HepG2 (cell line): Measurements from ENCODE around the gene MYLK. TPM values are rescaled to one million over a fixed set of nuclear protein-coding genes. Genes with fewer than 3 reads are reported as not detected.

Experiments
- CSRNP2 ChIP-seq: sonication (generic); formaldehyde crosslinking; conservative IDR thresholded peaks from 2 replicates; pipeline ENCODE4 v1.8.0; 2022; ENCODE audit warnings: low read depth, missing genetic modification reagents
- EED ChIP-seq: sonication (generic); formaldehyde crosslinking; IDR thresholded peaks from 2 replicates; pipeline ENCODE4 v1.5.0; 2020; ENCODE audit warnings: mild to moderate bottlenecking, missing genetic modification reagents
- HDAC6 ChIP-seq: fragments of 200-600 bp; sonication (generic); IDR thresholded peaks from 2 replicates; pipeline ENCODE4 v1.7.0; 2017; ENCODE audit warnings: mild to moderate bottlenecking, antibody characterized with exemption, low read length, low read depth
- KDM5B ChIP-seq: sonication (generic); formaldehyde crosslinking; IDR thresholded peaks from 2 replicates; pipeline ENCODE4 v1.4.0; 2020; ENCODE audit warnings: missing genetic modification reagents, mild to moderate bottlenecking, borderline replicate concordance
- NR2C2 ChIP-seq: sonication (generic); formaldehyde crosslinking; IDR thresholded peaks from 2 replicates; pipeline ENCODE4 v1.4.0; 2020; ENCODE audit warnings: missing genetic modification reagents, mild to moderate bottlenecking, moderate library complexity, borderline replicate concordance
- SIX4 ChIP-seq: sonication (generic); formaldehyde crosslinking; IDR thresholded peaks from 2 replicates; pipeline ENCODE4 v1.4.0; 2020; ENCODE audit warnings: missing genetic modification reagents
- TCF7L2 ChIP-seq: IDR thresholded peaks from 2 replicates; pipeline ENCODE4 v1.6.1; 2011; ENCODE audit warnings: mild to moderate bottlenecking, low read depth, low read length, moderate library complexity
- ZBTB40 ChIP-seq, 2 experiments: fragments of 450-650 bp in 1 of 2; sonication (generic) in 1 of 2; formaldehyde crosslinking in 1 of 2; IDR thresholded peaks; 2 replicates each; pipeline versions ENCODE4 v1.6.1 to v1.8.0; 2016 to 2022; ENCODE audit warnings: antibody characterized with exemption in 1 of 2, mild to moderate bottlenecking in 1 of 2, missing genetic modification reagents in 1 of 2
- ZNF143 ChIP-seq: sonication (generic); formaldehyde crosslinking; IDR thresholded peaks from 2 replicates; pipeline ENCODE4 v1.4.0; 2020; ENCODE audit warnings: missing genetic modification reagents
- ZNF44 ChIP-seq: sonication (generic); formaldehyde crosslinking; IDR thresholded peaks from 2 replicates; pipeline ENCODE4 v1.5.1; 2020; ENCODE audit warnings: mild to moderate bottlenecking, missing genetic modification reagents
- ZNF501 ChIP-seq: sonication (generic); formaldehyde crosslinking; IDR thresholded peaks from 2 replicates; pipeline ENCODE4 v1.5.1; 2020; ENCODE audit warnings: mild to moderate bottlenecking, moderate library complexity, missing genetic modification reagents
- ZNF580 ChIP-seq: IDR thresholded peaks from 2 replicates; pipeline ENCODE4 v1.6.1; 2016; ENCODE audit warnings: low read depth, borderline replicate concordance
- ZNF619 ChIP-seq: sonication (generic); formaldehyde crosslinking; IDR thresholded peaks from 2 replicates; pipeline ENCODE4 v1.4.0; 2020; ENCODE audit warnings: mild to moderate bottlenecking, missing genetic modification reagents
- ZSCAN29 ChIP-seq: sonication (generic); formaldehyde crosslinking; conservative IDR thresholded peaks from 2 replicates; pipeline ENCODE4 v1.4.0; 2020; ENCODE audit warnings: mild to moderate bottlenecking, missing genetic modification reagents
- polyA plus RNA-seq, 8 experiments: library from polyadenylated mRNA; depleted of rRNA in 3 of 8; stranded (reverse) in 7 of 8; unstranded in 1 of 8; fragments of >200 nt; fragmentation: Illumina TruSeq in 4 of 8; extraction: Trizol in 4 of 8; gene quantifications; 2 replicates each; pipeline versions ENCODE4 v1.2.1 to v1.2.3, GENCODE V29; 2011 to 2016; ENCODE audit warnings: low read depth in 4 of 8, missing spikeins in 1 of 8, mixed read lengths in 1 of 8; ENCODE audit not compliant: insufficient read depth in 1 of 8
- total RNA-seq, 5 experiments: library from RNA; depleted of rRNA; stranded (reverse); fragments of >200 nt; fragmentation: Illumina TruSeq; extraction: Trizol; gene quantifications; 2 replicates each; pipeline ENCODE4 v1.2.3, GENCODE V29; 2016; ENCODE audit warnings: low read depth in 1 of 5
- TF ChIP-seq, protein P1 (sequence below): sonication (generic); formaldehyde crosslinking; conservative IDR thresholded peaks from 2 replicates; pipeline ENCODE4 v1.4.0; 2020; ENCODE audit warnings: missing genetic modification reagents

The MYLK gene
- total and polyA plus RNA-seq, 2 of the 13 experiments (the other 11 are each of a cell fraction or from before 2014, with no cell fraction given): 10.6 to 34.9 TPM

DNA sequence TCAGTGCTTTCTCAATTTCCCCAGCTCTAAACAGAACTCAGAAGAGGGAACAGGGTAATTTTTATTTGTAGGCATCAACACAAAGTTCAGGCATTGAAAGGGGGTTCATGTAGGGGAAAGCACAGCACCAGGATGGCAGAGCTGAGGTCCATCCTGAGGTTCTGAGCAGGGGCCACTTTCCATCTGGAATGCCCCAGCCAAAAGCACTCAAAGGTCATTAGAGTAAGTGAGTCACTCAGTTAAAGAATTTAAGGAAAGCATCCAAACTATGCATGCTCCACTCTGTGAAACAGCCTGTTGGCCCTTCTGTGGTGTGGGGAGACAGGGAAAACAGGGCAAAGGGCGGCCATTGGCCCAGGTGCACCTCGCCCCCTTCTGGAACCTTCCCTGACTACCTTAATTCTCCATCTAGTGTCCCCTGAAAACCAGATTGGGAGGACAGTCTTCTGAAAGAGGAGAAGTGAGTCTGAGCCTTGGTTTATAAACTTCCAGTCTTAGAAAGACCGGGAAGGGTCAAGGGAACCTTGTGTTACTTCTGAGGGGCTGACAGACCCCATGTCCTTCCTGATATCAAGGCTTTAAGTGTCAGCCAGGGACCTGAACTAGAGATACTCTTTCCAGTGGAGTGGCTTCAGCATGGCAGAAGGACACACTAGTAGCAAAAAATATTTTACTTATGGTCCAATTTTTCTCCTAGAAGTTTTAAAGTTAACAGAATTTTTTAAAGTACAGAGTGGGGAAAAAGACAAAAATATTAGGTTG lies 133.3 kb downstream of the MYLK start (continued):
- no peak for TF ChIP-seq ZBTB40 (IDR thresholded peaks at IDR 0.05)
- no peak; the same call in 1 of the 2 replicates for TF ChIP-seq ZBTB40 (CRISPR knock-in tag; IDR thresholded peaks at IDR 0.05)
- TF ChIP-seq ZNF619 (CRISPR knock-in tag): no peak
- TF ChIP-seq CSRNP2 (CRISPR knock-in tag): no peak
- no peak for TF ChIP-seq ZNF44 (CRISPR knock-in tag)
- TF ChIP-seq NR2C2 (CRISPR knock-in tag): peak; percentile 51; the same call in 1 of the 2 replicates
- TF ChIP-seq EED (CRISPR knock-in tag): no peak
- no peak for TF ChIP-seq HDAC6
- 0 out of 2 replicates have a peak, but pooled peaks have one; percentile 27 for TF ChIP-seq ZNF143 (CRISPR knock-in tag)
- TF ChIP-seq, protein P1, sequence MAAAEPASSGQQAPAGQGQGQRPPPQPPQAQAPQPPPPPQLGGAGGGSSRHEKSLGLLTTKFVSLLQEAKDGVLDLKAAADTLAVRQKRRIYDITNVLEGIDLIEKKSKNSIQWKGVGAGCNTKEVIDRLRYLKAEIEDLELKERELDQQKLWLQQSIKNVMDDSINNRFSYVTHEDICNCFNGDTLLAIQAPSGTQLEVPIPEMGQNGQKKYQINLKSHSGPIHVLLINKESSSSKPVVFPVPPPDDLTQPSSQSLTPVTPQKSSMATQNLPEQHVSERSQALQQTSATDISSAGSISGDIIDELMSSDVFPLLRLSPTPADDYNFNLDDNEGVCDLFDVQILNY (CRISPR knock-in tag): no peak
- no peak; the same call in 1 of the 2 replicates for TF ChIP-seq KDM5B (CRISPR knock-in tag)
- TF ChIP-seq ZNF501: peak; percentile 64
- TF ChIP-seq TCF7L2: no peak
- peak; percentile 88; the same call in 1 of the 2 replicates for TF ChIP-seq ZNF580 (CRISPR knock-in tag)
- TF ChIP-seq SIX4 (CRISPR knock-in tag): 0 out of 2 replicates have a peak, but pooled peaks have one; percentile 36
- TF ChIP-seq ZSCAN29 (CRISPR knock-in tag): no peak
